ENCODE measurements around the gene UNC5CL.

The UNC5CL gene

DNA sequence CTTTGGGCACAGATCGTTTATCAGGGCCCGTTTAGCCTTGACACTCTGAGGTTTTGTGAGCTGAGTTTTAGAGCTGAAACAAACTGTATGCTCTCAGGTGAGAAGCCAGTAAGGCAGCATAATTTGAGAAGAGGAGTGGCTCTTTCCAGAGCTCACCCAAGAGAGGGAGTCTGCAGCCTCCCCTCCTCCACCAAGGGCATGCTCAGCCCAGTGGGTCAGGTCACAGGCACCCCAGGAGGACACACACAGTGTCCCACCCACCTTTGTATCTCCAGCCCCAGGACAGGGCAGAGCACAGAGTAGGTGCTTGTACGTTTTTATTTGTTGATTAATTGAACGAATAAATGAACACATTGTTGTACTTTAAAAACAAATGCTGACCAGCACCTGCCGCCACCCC, 6.6 kb upstream of the UNC5CL start:
- Histone ChIP-seq H3K27me3 (ENCODE audit: control insufficient read depth, insufficient read depth, low read length) (no peaks in the 10 kb centered on the region), H3K9ac (no peak overlapping the region), H3K4me3 (ENCODE audit: low read depth, low read length) (no peak overlapping the region), H2AFZ (no peak overlapping the region), H3K36me3 (ENCODE audit: control insufficient read depth, insufficient read depth, low read length) (no peaks in the 10 kb centered on the region), H3K9me3 (ENCODE audit: control insufficient read depth, low read length) (no peaks in the 10 kb centered on the region), H3K27ac (no peak overlapping the region), H3K79me2 (no peaks in the 10 kb centered on the region), H3K4me2 (ENCODE audit: low read length) (no peak overlapping the region), H3K4me1 (no peaks in the 10 kb centered on the region)
- TF ChIP-seq, protein P1, sequence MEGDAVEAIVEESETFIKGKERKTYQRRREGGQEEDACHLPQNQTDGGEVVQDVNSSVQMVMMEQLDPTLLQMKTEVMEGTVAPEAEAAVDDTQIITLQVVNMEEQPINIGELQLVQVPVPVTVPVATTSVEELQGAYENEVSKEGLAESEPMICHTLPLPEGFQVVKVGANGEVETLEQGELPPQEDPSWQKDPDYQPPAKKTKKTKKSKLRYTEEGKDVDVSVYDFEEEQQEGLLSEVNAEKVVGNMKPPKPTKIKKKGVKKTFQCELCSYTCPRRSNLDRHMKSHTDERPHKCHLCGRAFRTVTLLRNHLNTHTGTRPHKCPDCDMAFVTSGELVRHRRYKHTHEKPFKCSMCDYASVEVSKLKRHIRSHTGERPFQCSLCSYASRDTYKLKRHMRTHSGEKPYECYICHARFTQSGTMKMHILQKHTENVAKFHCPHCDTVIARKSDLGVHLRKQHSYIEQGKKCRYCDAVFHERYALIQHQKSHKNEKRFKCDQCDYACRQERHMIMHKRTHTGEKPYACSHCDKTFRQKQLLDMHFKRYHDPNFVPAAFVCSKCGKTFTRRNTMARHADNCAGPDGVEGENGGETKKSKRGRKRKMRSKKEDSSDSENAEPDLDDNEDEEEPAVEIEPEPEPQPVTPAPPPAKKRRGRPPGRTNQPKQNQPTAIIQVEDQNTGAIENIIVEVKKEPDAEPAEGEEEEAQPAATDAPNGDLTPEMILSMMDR (IDR thresholded peaks at IDR 0.05) = no peak

DNA sequence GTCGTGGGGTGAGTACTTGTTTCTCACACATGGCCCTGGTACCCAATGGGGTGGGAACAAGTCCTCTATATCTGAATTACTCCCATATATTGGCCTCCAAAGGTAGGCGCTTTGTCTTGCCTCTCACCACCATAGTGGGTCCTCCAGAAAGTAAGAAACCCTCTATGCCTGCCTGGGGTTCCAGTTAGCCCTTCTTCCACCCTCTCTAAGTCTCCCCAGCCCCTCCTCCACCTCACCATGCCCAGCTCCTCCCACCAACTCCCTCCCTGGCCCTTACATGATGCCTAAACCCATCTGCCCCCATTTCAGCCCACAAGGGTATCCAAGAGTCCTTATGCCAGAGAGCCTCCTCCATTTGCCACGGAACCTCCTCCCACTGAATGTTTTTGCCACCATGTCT, 4.1 kb upstream of the UNC5CL start:
- Histone ChIP-seq H3K4me1 (no peaks in the 10 kb centered on the region), H3K36me3 (ENCODE audit: control insufficient read depth, insufficient read depth, low read length) (no peaks in the 10 kb centered on the region)
- TF ChIP-seq, protein P1 (IDR thresholded peaks at IDR 0.05) = no peak

DNA sequence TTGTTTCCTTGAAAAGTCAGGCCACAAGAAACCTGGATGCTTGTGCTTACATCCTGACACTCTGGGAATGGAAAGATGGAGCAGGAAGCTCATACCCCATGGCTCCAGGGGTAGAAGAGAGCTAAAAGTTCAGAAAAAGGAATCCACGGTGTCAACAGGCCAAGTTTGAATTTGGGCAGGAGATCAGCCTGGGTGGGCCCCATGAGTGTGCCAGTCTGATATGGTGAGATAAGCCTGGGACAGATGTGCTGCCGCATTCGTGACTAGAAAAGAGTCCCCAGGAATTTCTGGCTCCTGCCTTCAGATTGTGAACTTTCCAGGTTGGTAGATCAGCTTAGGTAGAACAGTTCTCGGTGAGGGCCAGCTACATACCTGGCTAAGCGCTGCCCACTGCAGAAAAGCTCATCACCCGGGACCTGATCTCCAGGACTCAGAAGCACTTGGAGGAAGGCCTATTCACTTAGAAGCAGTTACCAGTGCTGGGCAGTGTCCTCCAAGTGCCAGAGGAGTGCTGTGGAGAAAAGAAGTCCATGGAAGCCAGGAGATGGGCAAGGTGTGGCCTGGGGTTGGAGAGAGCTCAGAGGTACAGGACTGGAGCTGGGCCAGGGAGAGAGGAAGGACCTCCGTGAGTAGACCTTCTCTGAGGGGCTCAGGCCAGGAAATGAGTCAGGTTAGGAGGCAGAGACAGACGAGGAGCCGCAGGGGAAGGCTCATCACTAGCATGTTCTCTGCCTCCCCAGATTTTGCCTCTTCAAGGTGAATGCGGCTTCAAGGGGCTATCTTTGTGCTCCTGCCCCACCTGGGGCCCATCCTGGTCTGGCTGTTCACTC, 3.4 kb upstream of the UNC5CL start, which contains the start of gene TSPO2:
Gene TSPO2, plus strand, starts transcription at position 242 of the 830 bp plus-strand sequence. Its CDS starts 519 bp downstream, at position 761.
- no peak within 1 kb of the TSS for H3K27ac ChIP-seq
- no peak within 1 kb of the TSS for H2AFZ ChIP-seq
- H3K9me3 ChIP-seq (ENCODE audit: control insufficient read depth, low read length) = no peaks in the 10 kb centered on the region
- no peak within 1 kb of the TSS for H3K4me3 ChIP-seq (ENCODE audit: low read depth, low read length)
- TF ChIP-seq, protein P1 (IDR thresholded peaks at IDR 0.05) = no peak
- no peaks in the 10 kb centered on the region for H3K36me3 ChIP-seq (ENCODE audit: control insufficient read depth, insufficient read depth, low read length)
- no peaks in the 10 kb centered on the region for H3K27me3 ChIP-seq (ENCODE audit: control insufficient read depth, insufficient read depth, low read length)
- H3K9ac ChIP-seq = no peak within 1 kb of the TSS
- H3K4me1 ChIP-seq = no peaks in the 10 kb centered on the region
- H3K79me2 ChIP-seq = no peaks in the 10 kb centered on the region
- no peak within 1 kb of the TSS for H3K4me2 ChIP-seq (ENCODE audit: low read length)

More for the DNA sequence above, 4.1 kb upstream of the UNC5CL start:
- no peak overlapping the region for H2AFZ ChIP-seq
- no peak overlapping the region for H3K9ac ChIP-seq
- H3K4me2 ChIP-seq (ENCODE audit: low read length) = no peak overlapping the region
- no peak overlapping the region for H3K27ac ChIP-seq
- no peaks in the 10 kb centered on the region for H3K79me2 ChIP-seq
- H3K27me3 ChIP-seq (ENCODE audit: control insufficient read depth, insufficient read depth, low read length) = no peaks in the 10 kb centered on the region
- H3K4me3 ChIP-seq (ENCODE audit: low read depth, low read length) = no peak overlapping the region
- no peaks in the 10 kb centered on the region for H3K9me3 ChIP-seq (ENCODE audit: control insufficient read depth, low read length)

DNA sequence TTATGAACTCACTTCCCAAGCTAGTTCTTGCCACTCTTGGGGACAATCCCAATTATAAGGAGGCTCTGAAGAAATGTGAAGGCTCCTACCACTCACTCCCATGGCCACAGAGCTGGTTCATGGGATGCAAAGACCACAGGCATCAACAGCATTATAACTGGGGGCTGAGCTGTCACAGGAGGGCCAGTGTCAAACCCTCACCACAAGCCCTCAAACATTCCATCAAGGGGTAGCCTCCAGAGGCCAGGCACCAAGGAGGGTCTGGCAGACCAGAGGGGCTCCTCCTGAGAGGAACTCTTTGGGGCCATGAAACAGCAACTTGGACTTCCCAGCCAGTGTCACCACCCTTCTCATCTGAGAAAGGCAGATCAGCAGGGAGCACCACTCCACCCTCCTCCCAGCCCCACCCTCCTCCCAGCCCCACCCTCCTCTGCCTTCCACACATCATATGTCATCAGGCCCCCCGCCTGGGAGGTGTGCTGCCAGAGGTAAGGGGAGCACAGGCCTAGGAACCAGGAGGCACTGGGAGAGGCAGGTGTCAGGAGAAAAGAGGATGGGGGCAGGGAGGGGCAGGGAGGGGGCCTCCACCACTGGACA, 2.0 kb upstream of the UNC5CL start:
- H3K4me2 ChIP-seq (ENCODE audit: low read length) = no peak overlapping the region
- TF ChIP-seq, protein P1 (IDR thresholded peaks at IDR 0.05) = no peak
- no peaks in the 10 kb centered on the region for H3K27me3 ChIP-seq (ENCODE audit: control insufficient read depth, insufficient read depth, low read length)
- H3K4me1 ChIP-seq = no peaks in the 10 kb centered on the region
- H3K9me3 ChIP-seq (ENCODE audit: control insufficient read depth, low read length) = no peaks in the 10 kb centered on the region
- no peak overlapping the region for H3K4me3 ChIP-seq (ENCODE audit: low read depth, low read length)
- H2AFZ ChIP-seq = no peak overlapping the region
- no peak overlapping the region for H3K9ac ChIP-seq
- no peaks in the 10 kb centered on the region for H3K36me3 ChIP-seq (ENCODE audit: control insufficient read depth, insufficient read depth, low read length)
- H3K79me2 ChIP-seq = no peaks in the 10 kb centered on the region
- no peak overlapping the region for H3K27ac ChIP-seq

Data from parathyroid adenoma (tissue), 2 donors.